Psoas muscle (tissue), 8 donors: ENCODE measurements around the gene PDZD2. TPM values are rescaled to one million over a fixed set of nuclear protein-coding genes. Genes with fewer than 3 reads are reported as not detected.

ENCODE experiments used
- ATAC-seq, 4 donors: fragments of 200-7000 bp; cut with Tn5 transposase; one replicate each; pipeline ENCODE4 v1.9.1; 2020; ENCODE audit warnings: moderate library complexity in 3 of 4, mild to moderate bottlenecking in 2 of 4
- DNase-seq, 2 donors: peaks; one replicate each; pipeline ENCODE4 v3.0.0-alpha.2; 2020
- H3K27ac ChIP-seq: fragments of 200-600 bp; one replicate; pipeline ENCODE4 v1.8.0; 2022
- H3K27me3 ChIP-seq, 3 donors: fragments of 200-600 bp in 1 of 3; one replicate each; pipeline versions ENCODE4 v1.6.1 to v1.8.0; 2013 to 2022; ENCODE audit warnings: low read length in 2 of 3, mild to moderate bottlenecking in 2 of 3, moderate library complexity in 1 of 3; ENCODE audit not compliant: insufficient read depth in 3 of 3
- H3K36me3 ChIP-seq, 2 donors: fragments of 200-600 bp in 1 of 2; one replicate each; pipeline versions ENCODE4 v1.6.1 to v1.8.0; 2013 to 2022; ENCODE audit warnings: low read depth in 1 of 2, mild to moderate bottlenecking in 1 of 2, moderate library complexity in 1 of 2; ENCODE audit not compliant: insufficient read depth in 1 of 2
- H3K4me1 ChIP-seq: fragments of 200-600 bp; one replicate; pipeline ENCODE4 v1.8.0; 2022
- H3K4me3 ChIP-seq: fragments of 200-600 bp; one replicate; pipeline ENCODE4 v1.8.0; 2022; ENCODE audit warnings: mild to moderate bottlenecking
- H3K9me3 ChIP-seq: fragments of 200-600 bp; one replicate; pipeline ENCODE4 v1.8.0; 2022
- CTCF ChIP-seq: fragments of 200-600 bp; IDR thresholded peaks from one replicate; pipeline ENCODE4 v1.8.0; 2022; ENCODE audit warnings: antibody characterized with exemption
- WGBS, 3 donors: extraction: QIAGEN DNeasy Blood & Tissue Kit; methylation state at CpG; one replicate each; pipeline versions ENCODE4 v1.1.6 to v1.1.7; 2013; 5-methylcytosine and 5-hydroxymethylcytosine counted together
- intact Hi-C, 2 donors: fragments of 100-400 bp; cut with DNase I; formaldehyde crosslinking; loops; one replicate each; pipeline versions ENCODE4 v1.11.0 to v1.14.2; 2022
- polyA plus RNA-seq, 3 donors: library from polyadenylated mRNA; stranded (reverse); fragments of 200-250 nt; gene quantifications; one replicate each; pipeline ENCODE4 v1.2.3, GENCODE V29; 2013
- total RNA-seq, 4 donors: library from RNA; stranded (reverse); fragmentation: NEBNext Ultra II Directional in 2 of 4; extraction: Animal tissue kit (Norgen Biotek cat#: 25700) in 2 of 4; gene quantifications; one replicate each; pipeline versions ENCODE4 v1.2.1 to v1.2.4, GENCODE V29; 2021 to 2023
- donor health status: healthy with polysubstance abuse.
- donor health status: DM: no; HTN: no; CAD: no; lungs with moderate emphysema.
- donor health status: Bipolar disorder and iron deficiency.
- donor health status: healthy.
- donor health status: DM: yes; HTN: yes; CAD: no.
- donor health status: DM: no; HTN: no; CAD: no.
- donor health status: DM: no; HTN: no; CAD: no.
- donor health status: DM: yes; HTN: yes; CAD: no.

Gene PDZD2
- total and polyA plus RNA-seq, 7 donors, result 1.4 to 17.5 (median 4.5) TPM

- TF ChIP-seq CTCF, result no peak
- WGBS, 3 donors, result 76 to 84% (median 82%) methylated on average over 7 of the region's 7 CpGs
- intact Hi-C loops, result no loop called here
Measured at GRCh38 chr5:31981361-31981945, 342.5 kb downstream of the PDZD2 start.

GRCh38 chr5:31982027-31982426 lies 343.1 kb downstream of the PDZD2 start:
- Histone ChIP-seq H3K9me3 (no peaks in the 10 kb centered on the region), H3K4me3 (no peak overlapping the region), H3K36me3 (no peaks in the 10 kb centered on the region), H3K27me3 (no peaks in the 10 kb centered on the region), H3K4me1 (peaks cover 13% of the 10 kb centered on the region), H3K27ac (no peak overlapping the region)
- intact Hi-C loops, result no loop called here
- WGBS, 3 donors, result 87 to 93% (median 89%) methylated on average over 6 of the region's 6 CpGs
- TF ChIP-seq CTCF, result no peak
- ATAC-seq (no peak), DNase-seq (no peak)

More at GRCh38 chr5:31981361-31981945, 342.5 kb downstream of the PDZD2 start:
- ATAC-seq (no peak), DNase-seq (no peak)
- Histone ChIP-seq H3K27me3 (no peaks in the 10 kb centered on the region), H3K27ac (no peak overlapping the region), H3K9me3 (no peaks in the 10 kb centered on the region), H3K4me3 (no peak overlapping the region), H3K4me1 (peaks cover 13% of the 10 kb centered on the region), H3K36me3 (no peaks in the 10 kb centered on the region)

GRCh38 chr5:31982621-31983020 lies 343.7 kb downstream of the PDZD2 start:
- Histone ChIP-seq H3K27me3 (no peaks in the 10 kb centered on the region), H3K4me1 (peaks cover 13% of the 10 kb centered on the region), H3K27ac (no peak overlapping the region), H3K4me3 (no peak overlapping the region), H3K9me3 (no peaks in the 10 kb centered on the region), H3K36me3 (no peaks in the 10 kb centered on the region)
- no peak for DNase-seq
- no peak for ATAC-seq
- 80 to 84% (median 82%) methylated on average over 2 of the region's 2 CpGs for WGBS, 3 donors
- intact Hi-C loops, result no loop called here
- TF ChIP-seq CTCF, result no peak

- intact Hi-C loops, result no loop called here
- H3K36me3 ChIP-seq, result no peaks in the 10 kb centered on the region
- no peak overlapping the region for H3K4me3 ChIP-seq
- ATAC-seq (peak; percentile 44 to 75 (median 54)), DNase-seq (no peak)
- no peak for TF ChIP-seq CTCF
- H3K27me3 ChIP-seq, result no peaks in the 10 kb centered on the region
- H3K27ac ChIP-seq, result no peak overlapping the region
- H3K9me3 ChIP-seq, result no peaks in the 10 kb centered on the region
- peaks cover 13% of the 10 kb centered on the region for H3K4me1 ChIP-seq
- 4 to 6% (median 4%) methylated on average over 4 of the region's 4 CpGs for WGBS, 3 donors
Measured at GRCh38 chr5:31983851-31984250, 344.9 kb downstream of the PDZD2 start.

DNA sequence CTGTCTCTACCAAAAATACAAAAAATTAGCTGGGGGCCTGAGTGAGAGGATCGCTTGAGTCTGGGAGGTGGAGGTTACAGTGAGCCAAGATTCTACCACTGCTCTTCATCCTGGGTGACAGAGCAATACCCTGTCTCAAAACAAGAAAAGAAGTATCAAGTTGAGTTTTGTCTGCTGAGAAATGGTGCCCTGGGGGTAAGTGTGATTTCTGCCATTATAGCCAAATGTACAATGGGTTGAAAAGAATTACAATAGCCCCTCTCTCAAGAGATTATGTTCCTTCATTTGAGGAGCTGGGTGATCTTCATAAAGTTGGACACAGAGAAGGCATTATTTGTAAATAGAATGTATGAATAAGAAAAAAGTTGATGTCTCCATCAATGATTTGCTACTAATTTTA lies 345.8 kb downstream of the PDZD2 start:
- Histone ChIP-seq H3K27ac (no peak overlapping the region), H3K36me3 (no peaks in the 10 kb centered on the region), H3K4me3 (no peak overlapping the region), H3K9me3 (no peaks in the 10 kb centered on the region), H3K27me3 (no peaks in the 10 kb centered on the region), H3K4me1 (peaks cover 13% of the 10 kb centered on the region)
- no peak for TF ChIP-seq CTCF
- 0 to 44% (median 4%) methylated on average over 1 of the region's 1 CpG for WGBS, 3 donors
- DNase-seq (no peak), ATAC-seq (no peak)
- intact Hi-C loops, result no loop called here
